Activated naive CD4-positive, alpha-beta T cell treated with anti-CD3 and anti-CD28 coated beads, Interleukin-2, amount 10 ng/mL, durations not matched to agents 7 days and 5 days (primary cell): Measurements from ENCODE around the gene SLC1A2.

Source experiments
- CTCF ChIA-PET: fragments of 350-600 bp; sonication (Branson Sonifier 250); formaldehyde crosslinking; loops from one replicate; lab custom pipeline; 2021; ENCODE audit warnings: antibody characterized with exemption; lab: Charles Lee
- DNase-seq: peaks from one replicate; pipeline ENCODE4 v3.0.0-alpha.2; 2020
- H3K27ac Mint-ChIP-seq: one replicate; pipeline ENCODE4 v1.8.0; 2021; ENCODE audit warnings: mild to moderate bottlenecking, moderate library complexity, mixed read lengths
- H3K27me3 Mint-ChIP-seq: one replicate; pipeline ENCODE4 v1.8.0; 2021; ENCODE audit warnings: mild to moderate bottlenecking, mixed read lengths
- H3K36me3 Mint-ChIP-seq: one replicate; pipeline ENCODE4 v1.8.0; 2021; ENCODE audit warnings: mixed read lengths
- H3K4me1 Mint-ChIP-seq: one replicate; pipeline ENCODE4 v1.8.0; 2021; ENCODE audit warnings: mixed read lengths
- H3K4me3 Mint-ChIP-seq: one replicate; pipeline ENCODE4 v1.8.0; 2021; ENCODE audit warnings: mild to moderate bottlenecking, moderate library complexity, mixed read lengths
- H3K9me3 Mint-ChIP-seq: one replicate; pipeline ENCODE4 v1.8.0; 2021; ENCODE audit warnings: mixed read lengths

Gene SLC1A2

DNA sequence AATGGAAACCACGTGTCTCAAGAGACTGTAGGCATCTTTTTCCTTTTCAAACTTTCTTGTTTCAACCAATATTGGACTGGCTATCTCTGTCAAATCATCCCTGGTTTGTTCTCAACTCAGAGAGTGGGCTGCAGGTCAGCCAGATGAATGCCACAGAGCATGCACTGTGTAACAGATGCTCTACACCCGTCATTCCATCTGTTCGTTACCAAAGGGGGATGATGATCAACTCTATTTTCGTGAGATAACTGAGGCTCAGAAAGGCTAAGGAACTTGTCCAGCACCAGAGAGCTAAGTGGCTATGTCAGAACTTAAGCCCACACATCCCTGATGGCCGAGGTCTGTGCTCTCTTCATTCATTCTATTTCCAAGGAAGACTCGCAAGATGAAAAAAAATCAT, 42.1 kb downstream of the SLC1A2 start:
- peaks cover 4% of the 10 kb centered on the region for H3K4me1 Mint-ChIP-seq
- no peak overlapping the region for H3K4me3 Mint-ChIP-seq
- DNase-seq: no peak
- no peaks in the 10 kb centered on the region for H3K9me3 Mint-ChIP-seq
- H3K27me3 Mint-ChIP-seq: peaks cover 21% of the 10 kb centered on the region
- H3K36me3 Mint-ChIP-seq: no peaks in the 10 kb centered on the region
- H3K27ac Mint-ChIP-seq: no peak overlapping the region
- CTCF ChIA-PET: interaction anchor here (1.6 kb wide), 1 partner anchor 16 kb away, joined by 4 read pairs; no protein-coding TSS in a partner anchor

DNA sequence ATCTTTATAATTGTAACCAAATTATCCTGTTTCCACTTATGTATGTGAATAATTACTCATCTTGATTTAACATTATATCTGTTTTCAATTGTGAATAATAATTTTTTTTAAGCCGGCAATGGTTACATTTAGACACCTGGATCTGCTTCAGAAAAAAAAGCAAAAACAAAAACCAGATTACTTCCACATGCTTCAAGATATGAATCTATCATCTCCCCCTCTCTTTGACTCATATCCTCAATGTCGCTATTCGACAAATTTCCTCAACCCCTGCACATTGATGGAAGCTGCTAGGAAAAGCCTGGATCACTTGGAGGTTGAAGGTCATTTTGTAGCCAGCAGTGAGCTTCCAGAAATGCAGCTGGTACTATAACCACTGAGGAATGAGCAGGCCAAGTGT, 42.7 kb downstream of the SLC1A2 start:
- peaks cover 21% of the 10 kb centered on the region for H3K27me3 Mint-ChIP-seq
- no peak overlapping the region for H3K27ac Mint-ChIP-seq
- peaks cover 4% of the 10 kb centered on the region for H3K4me1 Mint-ChIP-seq
- H3K36me3 Mint-ChIP-seq: no peaks in the 10 kb centered on the region
- no peaks in the 10 kb centered on the region for H3K9me3 Mint-ChIP-seq
- DNase-seq: no peak
- CTCF ChIA-PET: no interaction called here
- no peak overlapping the region for H3K4me3 Mint-ChIP-seq

DNA sequence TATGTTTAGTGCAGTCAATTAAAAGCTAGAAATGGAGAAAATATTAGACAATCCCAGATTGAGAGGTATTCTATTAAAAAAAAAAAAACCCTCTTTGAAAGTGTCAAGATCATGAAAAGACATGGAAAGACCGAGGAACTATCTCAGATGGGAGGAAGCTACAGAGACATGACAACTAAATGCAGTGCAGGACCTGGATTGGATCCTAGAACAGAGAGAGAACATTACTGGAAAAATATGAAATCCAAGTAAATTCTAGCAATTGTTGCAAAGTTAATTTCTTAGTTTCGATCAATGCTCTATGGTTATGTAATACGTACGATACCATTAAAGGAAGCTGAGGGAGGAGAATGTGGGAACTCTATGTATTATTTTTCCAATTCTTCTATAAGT, 43.2 kb downstream of the SLC1A2 start:
- H3K4me1 Mint-ChIP-seq: peaks cover 4% of the 10 kb centered on the region
- CTCF ChIA-PET: no interaction called here

GRCh38 chr11:35375332-35376117, 43.8 kb downstream of the SLC1A2 start:
- Mint-ChIP-seq H3K27ac (no peak overlapping the region), H3K4me3 (no peak overlapping the region), H3K27me3 (peaks cover 19% of the 10 kb centered on the region), H3K36me3 (no peaks in the 10 kb centered on the region), H3K9me3 (no peaks in the 10 kb centered on the region), H3K4me1 (peaks cover 4% of the 10 kb centered on the region)
- CTCF ChIA-PET: no interaction called here
- no peak for DNase-seq

More for the DNA sequence above, 43.2 kb downstream of the SLC1A2 start:
- H3K9me3 Mint-ChIP-seq: no peaks in the 10 kb centered on the region
- no peak overlapping the region for H3K27ac Mint-ChIP-seq
- DNase-seq: no peak
- H3K27me3 Mint-ChIP-seq: peaks cover 19% of the 10 kb centered on the region
- no peaks in the 10 kb centered on the region for H3K36me3 Mint-ChIP-seq
- no peak overlapping the region for H3K4me3 Mint-ChIP-seq

GRCh38 chr11:35373284-35373933, 45.9 kb downstream of the SLC1A2 start:
- CTCF ChIA-PET: interaction anchor here (2.3 kb wide), 1 partner anchor 10 kb away, joined by 5 read pairs; no protein-coding TSS in a partner anchor
- no peak for DNase-seq
- Mint-ChIP-seq H3K36me3 (no peaks in the 10 kb centered on the region), H3K4me3 (no peak overlapping the region), H3K27ac (no peak overlapping the region), H3K9me3 (no peaks in the 10 kb centered on the region), H3K4me1 (peaks cover 4% of the 10 kb centered on the region), H3K27me3 (peaks cover 22% of the 10 kb centered on the region)

- peaks cover 22% of the 10 kb centered on the region for H3K27me3 Mint-ChIP-seq
- H3K4me1 Mint-ChIP-seq: peaks cover 4% of the 10 kb centered on the region
- no peaks in the 10 kb centered on the region for H3K9me3 Mint-ChIP-seq
- CTCF ChIA-PET: interaction anchor here (2.3 kb wide), 1 partner anchor 11 kb away, joined by 5 read pairs; no protein-coding TSS in a partner anchor
- no peak overlapping the region for H3K4me3 Mint-ChIP-seq
- DNase-seq: no peak
- no peaks in the 10 kb centered on the region for H3K36me3 Mint-ChIP-seq
- no peak overlapping the region for H3K27ac Mint-ChIP-seq
These were observed 46.6 kb downstream of the SLC1A2 start for GRCh38 chr11:35372565-35373283.

GRCh38 chr11:35367491-35367890, 51.9 kb downstream of the SLC1A2 start:
- Mint-ChIP-seq H3K9me3 (peaks cover 8% of the 10 kb centered on the region), H3K4me1 (peaks cover 2% of the 10 kb centered on the region), H3K27ac (no peak overlapping the region), H3K36me3 (no peaks in the 10 kb centered on the region), H3K4me3 (no peak overlapping the region), H3K27me3 (peaks cover 22% of the 10 kb centered on the region)
- CTCF ChIA-PET: interaction anchor here (1.4 kb wide), 1 partner anchor 11 kb away, joined by 3 read pairs; no protein-coding TSS in a partner anchor
- no peak for DNase-seq

- DNase-seq: no peak
- peaks cover 22% of the 10 kb centered on the region for H3K27me3 Mint-ChIP-seq
These were observed 52.6 kb downstream of the SLC1A2 start for GRCh38 chr11:35366798-35367197.

DNA sequence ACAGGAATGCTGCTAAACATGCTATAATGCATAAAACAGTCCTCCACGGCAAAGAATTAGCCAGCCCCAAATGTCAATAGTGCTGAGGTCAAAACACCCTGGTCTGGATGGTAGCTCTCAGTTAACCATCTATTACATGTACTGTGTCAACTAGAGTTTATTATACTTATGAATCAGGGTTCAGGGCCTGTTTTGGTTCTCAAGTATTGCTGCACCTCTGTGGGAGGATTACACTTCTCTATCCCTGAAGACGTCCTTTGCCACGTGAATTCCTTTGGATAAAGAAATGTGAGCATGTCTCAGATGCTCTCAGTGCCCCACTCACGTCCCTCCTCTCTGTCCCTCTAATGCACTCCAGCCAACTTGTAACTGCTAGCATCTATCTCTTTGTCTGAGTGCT, 53.4 kb downstream of the SLC1A2 start:
- CTCF ChIA-PET: no interaction called here

More at GRCh38 chr11:35366798-35367197, 52.6 kb downstream of the SLC1A2 start:
- Mint-ChIP-seq H3K4me1 (peaks cover 2% of the 10 kb centered on the region), H3K4me3 (no peak overlapping the region), H3K9me3 (peaks cover 8% of the 10 kb centered on the region), H3K36me3 (no peaks in the 10 kb centered on the region), H3K27ac (no peak overlapping the region)
- CTCF ChIA-PET: no interaction called here

GRCh38 chr11:35365395-35365794, 54.0 kb downstream of the SLC1A2 start:
- peaks cover 16% of the 10 kb centered on the region for H3K27me3 Mint-ChIP-seq

More for the DNA sequence above, 53.4 kb downstream of the SLC1A2 start:
- no peaks in the 10 kb centered on the region for H3K36me3 Mint-ChIP-seq
- no peak overlapping the region for H3K27ac Mint-ChIP-seq
- DNase-seq: no peak
- peaks cover 18% of the 10 kb centered on the region for H3K27me3 Mint-ChIP-seq
- peaks cover 2% of the 10 kb centered on the region for H3K4me1 Mint-ChIP-seq
- H3K9me3 Mint-ChIP-seq: peaks cover 8% of the 10 kb centered on the region
- H3K4me3 Mint-ChIP-seq: no peak overlapping the region

GRCh38 chr11:35363854-35364780, 55.2 kb downstream of the SLC1A2 start:
- H3K9me3 Mint-ChIP-seq: peaks cover 8% of the 10 kb centered on the region
- no peak overlapping the region for H3K4me3 Mint-ChIP-seq
- H3K27ac Mint-ChIP-seq: no peak overlapping the region
- no peak for DNase-seq
- H3K36me3 Mint-ChIP-seq: no peaks in the 10 kb centered on the region
- peaks cover 2% of the 10 kb centered on the region for H3K4me1 Mint-ChIP-seq
- CTCF ChIA-PET: interaction anchor here (0.6 kb wide), 1 partner anchor 958 kb away, joined by 3 read pairs; no protein-coding TSS in a partner anchor
- H3K27me3 Mint-ChIP-seq: peaks cover 18% of the 10 kb centered on the region

More at GRCh38 chr11:35365395-35365794, 54.0 kb downstream of the SLC1A2 start:
- H3K27ac Mint-ChIP-seq: no peak overlapping the region
- H3K4me3 Mint-ChIP-seq: no peak overlapping the region
- CTCF ChIA-PET: no interaction called here
- no peaks in the 10 kb centered on the region for H3K36me3 Mint-ChIP-seq
- peaks cover 2% of the 10 kb centered on the region for H3K4me1 Mint-ChIP-seq
- peaks cover 8% of the 10 kb centered on the region for H3K9me3 Mint-ChIP-seq
- no peak for DNase-seq

GRCh38 chr11:35363246-35363801, 56.0 kb downstream of the SLC1A2 start:
- Mint-ChIP-seq H3K27me3 (peaks cover 18% of the 10 kb centered on the region), H3K36me3 (no peaks in the 10 kb centered on the region), H3K27ac (no peak overlapping the region), H3K9me3 (peaks cover 8% of the 10 kb centered on the region), H3K4me1 (peaks cover 2% of the 10 kb centered on the region), H3K4me3 (no peak overlapping the region)
- DNase-seq: no peak
- CTCF ChIA-PET: no interaction called here

GRCh38 chr11:35362521-35362980, 56.8 kb downstream of the SLC1A2 start:
- no peak overlapping the region for H3K27ac Mint-ChIP-seq
- H3K9me3 Mint-ChIP-seq: peaks cover 8% of the 10 kb centered on the region
- CTCF ChIA-PET: no interaction called here
- no peak overlapping the region for H3K4me3 Mint-ChIP-seq
- peaks cover 2% of the 10 kb centered on the region for H3K4me1 Mint-ChIP-seq
- DNase-seq: no peak
- no peaks in the 10 kb centered on the region for H3K36me3 Mint-ChIP-seq
- H3K27me3 Mint-ChIP-seq: peaks cover 18% of the 10 kb centered on the region
